Measurements from ENCODE around the gene RPS21. TPM values are rescaled to one million over a fixed set of nuclear protein-coding genes. Genes with fewer than 3 reads are reported as not detected.

Gene RPS21
- total and polyA plus RNA-seq, 10 of the 15 experiments (the other 5 are each of a cell fraction or from before 2014, with no cell fraction given) = 1,474 to 4,987 (median 2,439) TPM

DNA sequence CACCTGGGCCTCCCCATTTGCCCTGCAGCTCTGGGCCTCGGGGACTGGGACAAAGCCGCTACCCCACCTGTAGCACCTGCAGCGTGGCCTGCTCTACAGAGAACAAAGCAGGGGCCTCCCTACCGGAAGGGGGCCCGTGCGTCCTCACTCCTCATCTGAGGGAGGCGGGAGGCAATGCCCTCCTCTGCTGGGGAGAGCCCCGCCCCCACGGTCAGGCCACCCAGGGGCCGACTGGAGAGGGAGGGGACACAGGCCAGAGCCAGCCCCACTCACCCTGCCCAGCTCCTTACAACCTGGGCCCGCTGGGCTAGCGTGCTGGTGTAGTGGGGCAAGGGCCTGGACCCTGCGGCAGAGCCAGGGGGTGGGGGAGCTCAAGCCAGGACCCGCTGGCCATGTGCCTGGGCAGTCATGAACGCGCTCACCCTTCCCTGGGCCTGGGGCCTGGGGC is 27.8 kb upstream of the RPS21 start:
- TF ChIP-seq ZNF24 (IDR thresholded peaks at IDR 0.05) = no peak
- DNase-seq (ENCODE audit: low read depth, low spot score) (no peak), ATAC-seq (no peak), FAIRE-seq (no peak)
- in situ Hi-C loops (cut with MboI) (no loop called here), intact Hi-C loops (cut with micrococcal nuclease; ENCODE audit: unreplicated experiment) (no loop called here)
- ChIA-PET CTCF (no interaction called here), RAD21 (ENCODE audit: unreplicated experiment) (no interaction called here), POLR2A (no interaction called here), SMC1A (ENCODE audit: uncharacterized antibody, unreplicated experiment) (no interaction called here)
- Histone ChIP-seq H3K27me3 (replicated peaks in 1 of 2; ENCODE audit: control insufficient read depth in 2 of 2, insufficient read depth in 2 of 2, low read length in 1 of 2) (no peaks in the 10 kb centered on the region), H3K79me2 (ENCODE audit: control insufficient read depth, insufficient read depth, low read length) (no peaks in the 10 kb centered on the region), H3K4me2 (ENCODE audit: control insufficient read depth, insufficient read depth) (no peak overlapping the region), H3K27ac (ENCODE audit: control insufficient read depth, insufficient read depth) (no peak overlapping the region), H3K9me3 (replicated peaks; ENCODE audit: control insufficient read depth, insufficient read depth, low read length) (no peaks in the 10 kb centered on the region), H4K20me1 (ENCODE audit: control insufficient read depth, insufficient read depth) (no peaks in the 10 kb centered on the region), H3K4me1 (ENCODE audit: control insufficient read depth, insufficient read depth, low read length) (no peaks in the 10 kb centered on the region), H2AFZ (ENCODE audit: control insufficient read depth, low read depth, low read length) (no peak overlapping the region), H3K4me3 (no peak overlapping the region), H3K36me3 (ENCODE audit: control insufficient read depth in 2 of 2, insufficient read depth in 2 of 2, low read length in 1 of 2) (no peaks in the 10 kb centered on the region), H3K9ac (ENCODE audit: control insufficient read depth, insufficient read depth, low read length) (no peak overlapping the region)
- 52% methylated on average over 16 of the region's 16 CpGs for WGBS (ENCODE audit: insufficient coverage, insufficient replicate concordance, low lambda C conversion rate, missing lambda C conversion rate)
- no TSS peak for BruUV-seq (replicated peaks)

DNA sequence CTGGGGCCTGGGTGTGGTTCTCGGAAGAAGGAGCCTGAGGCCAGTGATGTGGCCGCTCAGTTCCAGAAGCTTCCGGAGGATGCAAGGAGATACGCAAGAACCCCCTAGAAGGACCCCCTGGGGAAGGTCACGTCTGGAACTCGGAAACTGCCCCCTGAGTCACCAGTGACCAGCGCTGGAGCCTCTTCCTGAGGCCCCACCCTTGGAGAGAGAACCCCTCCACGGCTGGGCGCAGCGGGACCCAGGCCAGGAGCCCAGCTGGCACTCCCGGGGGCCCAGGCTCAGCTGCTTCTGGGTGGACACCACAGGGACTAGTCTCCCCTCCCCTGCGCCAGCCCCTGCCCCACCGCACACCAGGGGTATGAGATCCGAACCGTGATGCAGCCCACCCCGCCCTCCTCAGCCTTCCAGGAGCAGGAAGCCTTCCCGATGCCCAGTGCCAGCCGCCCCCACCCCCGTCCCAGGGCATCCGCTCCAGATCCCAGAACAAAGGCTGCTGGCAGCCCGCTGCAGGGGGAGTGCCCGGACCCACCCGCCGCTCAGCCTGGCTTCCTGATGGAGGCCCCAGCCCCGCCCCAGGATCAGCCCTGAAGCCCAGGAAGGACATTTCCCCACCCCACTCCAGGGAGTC is 27.3 kb upstream of the RPS21 start:
- POLR2A ChIA-PET = no interaction called here

More for the DNA sequence above, 27.3 kb upstream of the RPS21 start:
- CTCF ChIA-PET = no interaction called here
- FAIRE-seq (no peak), ATAC-seq (no peak), DNase-seq (ENCODE audit: low read depth, low spot score) (no peak)
- 71% methylated on average over 18 of the region's 25 CpGs for WGBS (ENCODE audit: insufficient coverage, insufficient replicate concordance, low lambda C conversion rate, missing lambda C conversion rate)
- RAD21 ChIA-PET (ENCODE audit: unreplicated experiment) = no interaction called here
- Histone ChIP-seq H3K9me3 (replicated peaks; ENCODE audit: control insufficient read depth, insufficient read depth, low read length) (no peaks in the 10 kb centered on the region), H2AFZ (ENCODE audit: control insufficient read depth, low read depth, low read length) (no peak overlapping the region), H3K27me3 (replicated peaks in 1 of 2; ENCODE audit: control insufficient read depth in 2 of 2, insufficient read depth in 2 of 2, low read length in 1 of 2) (no peaks in the 10 kb centered on the region), H3K9ac (ENCODE audit: control insufficient read depth, insufficient read depth, low read length) (no peak overlapping the region), H3K27ac (ENCODE audit: control insufficient read depth, insufficient read depth) (no peak overlapping the region), H4K20me1 (ENCODE audit: control insufficient read depth, insufficient read depth) (no peaks in the 10 kb centered on the region), H3K79me2 (ENCODE audit: control insufficient read depth, insufficient read depth, low read length) (no peaks in the 10 kb centered on the region), H3K4me2 (ENCODE audit: control insufficient read depth, insufficient read depth) (no peak overlapping the region), H3K36me3 (ENCODE audit: control insufficient read depth in 2 of 2, insufficient read depth in 2 of 2, low read length in 1 of 2) (no peaks in the 10 kb centered on the region), H3K4me3 (no peak overlapping the region), H3K4me1 (ENCODE audit: control insufficient read depth, insufficient read depth, low read length) (no peaks in the 10 kb centered on the region)
- in situ Hi-C loops (cut with MboI) (no loop called here), intact Hi-C loops (cut with micrococcal nuclease; ENCODE audit: unreplicated experiment) (no loop called here)
- no TSS peak for BruUV-seq (replicated peaks)
- SMC1A ChIA-PET (ENCODE audit: uncharacterized antibody, unreplicated experiment) = no interaction called here
- TF ChIP-seq NFIC (IDR thresholded peaks at IDR 0.05; ENCODE audit: low read depth, low read length) (no peak), PAX8 (IDR thresholded peaks at IDR 0.05) (no peak), EP300 (IDR thresholded peaks at IDR 0.05; ENCODE audit: borderline replicate concordance in 1 of 2, control insufficient read depth in 1 of 2, low read depth in 2 of 2, low read length in 2 of 2) (no peak), FOXM1 (IDR thresholded peaks at IDR 0.05; ENCODE audit: low read depth, low read length) (no peak), E2F4 (IDR thresholded peaks at IDR 0.05; ENCODE audit: low read depth, low read length) (no peak), USF2 (IDR thresholded peaks at IDR 0.05; ENCODE audit: borderline replicate concordance, low read depth, low read length) (no peak)
- TF ChIP-seq, protein P1, sequence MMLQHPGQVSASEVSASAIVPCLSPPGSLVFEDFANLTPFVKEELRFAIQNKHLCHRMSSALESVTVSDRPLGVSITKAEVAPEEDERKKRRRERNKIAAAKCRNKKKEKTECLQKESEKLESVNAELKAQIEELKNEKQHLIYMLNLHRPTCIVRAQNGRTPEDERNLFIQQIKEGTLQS (IDR thresholded peaks at IDR 0.05; ENCODE audit: borderline replicate concordance, extremely low read depth, low read depth, low read length) = no peak
- TF ChIP-seq, protein P2, sequence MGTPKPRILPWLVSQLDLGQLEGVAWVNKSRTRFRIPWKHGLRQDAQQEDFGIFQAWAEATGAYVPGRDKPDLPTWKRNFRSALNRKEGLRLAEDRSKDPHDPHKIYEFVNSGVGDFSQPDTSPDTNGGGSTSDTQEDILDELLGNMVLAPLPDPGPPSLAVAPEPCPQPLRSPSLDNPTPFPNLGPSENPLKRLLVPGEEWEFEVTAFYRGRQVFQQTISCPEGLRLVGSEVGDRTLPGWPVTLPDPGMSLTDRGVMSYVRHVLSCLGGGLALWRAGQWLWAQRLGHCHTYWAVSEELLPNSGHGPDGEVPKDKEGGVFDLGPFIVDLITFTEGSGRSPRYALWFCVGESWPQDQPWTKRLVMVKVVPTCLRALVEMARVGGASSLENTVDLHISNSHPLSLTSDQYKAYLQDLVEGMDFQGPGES (IDR thresholded peaks at IDR 0.05) = no peak
- TF ChIP-seq, protein P3, sequence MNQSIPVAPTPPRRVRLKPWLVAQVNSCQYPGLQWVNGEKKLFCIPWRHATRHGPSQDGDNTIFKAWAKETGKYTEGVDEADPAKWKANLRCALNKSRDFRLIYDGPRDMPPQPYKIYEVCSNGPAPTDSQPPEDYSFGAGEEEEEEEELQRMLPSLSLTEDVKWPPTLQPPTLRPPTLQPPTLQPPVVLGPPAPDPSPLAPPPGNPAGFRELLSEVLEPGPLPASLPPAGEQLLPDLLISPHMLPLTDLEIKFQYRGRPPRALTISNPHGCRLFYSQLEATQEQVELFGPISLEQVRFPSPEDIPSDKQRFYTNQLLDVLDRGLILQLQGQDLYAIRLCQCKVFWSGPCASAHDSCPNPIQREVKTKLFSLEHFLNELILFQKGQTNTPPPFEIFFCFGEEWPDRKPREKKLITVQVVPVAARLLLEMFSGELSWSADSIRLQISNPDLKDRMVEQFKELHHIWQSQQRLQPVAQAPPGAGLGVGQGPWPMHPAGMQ (IDR thresholded peaks at IDR 0.05; ENCODE audit: borderline replicate concordance) = no peak
